Activated CD8-positive, alpha-beta memory T cell treated with anti-CD3 and anti-CD28 coated beads, Interleukin-2, amount 10 ng/mL, durations not matched to agents 7 days and 5 days (primary cell): ENCODE measurements around the gene MAP3K14. TPM values are rescaled to one million over a fixed set of nuclear protein-coding genes. Genes with fewer than 3 reads are reported as not detected.

Source experiments
- ATAC-seq: fragments of 150-1000 bp; cut with Tn5 transposase; one replicate; pipeline ENCODE4 v1.10.0; 2021; ENCODE audit warnings: moderate library complexity
- CTCF ChIA-PET: fragments of 350-600 bp; sonication (Branson Sonifier 250); formaldehyde crosslinking; loops from one replicate; lab custom pipeline; 2021; ENCODE audit warnings: antibody characterized with exemption; lab: Charles Lee
- DNase-seq: peaks from one replicate; pipeline ENCODE4 v3.0.0-alpha.2; 2020
- H3K27ac Mint-ChIP-seq: one replicate; pipeline ENCODE4 v1.8.0; 2021; ENCODE audit warnings: mild to moderate bottlenecking, mixed read lengths
- H3K27me3 Mint-ChIP-seq: one replicate; pipeline ENCODE4 v1.8.0; 2021; ENCODE audit warnings: mixed read lengths
- H3K36me3 Mint-ChIP-seq: one replicate; pipeline ENCODE4 v1.8.0; 2021; ENCODE audit warnings: mild to moderate bottlenecking, mixed read lengths
- H3K4me1 Mint-ChIP-seq: one replicate; pipeline ENCODE4 v1.8.0; 2021; ENCODE audit warnings: mixed read lengths
- H3K4me3 Mint-ChIP-seq: one replicate; pipeline ENCODE4 v1.8.0; 2021; ENCODE audit warnings: mild to moderate bottlenecking, moderate library complexity, mixed read lengths
- H3K9me3 Mint-ChIP-seq: one replicate; pipeline ENCODE4 v1.8.0; 2022; ENCODE audit warnings: low read depth, mixed read lengths
- total RNA-seq, 2 experiments: library from RNA; stranded (reverse); gene quantifications; one replicate each; pipeline ENCODE4 v1.2.3, GENCODE V29; 2021

Gene MAP3K14
- total RNA-seq, 2 experiments from 2014 or later: 39.3 to 43.0 TPM

DNA sequence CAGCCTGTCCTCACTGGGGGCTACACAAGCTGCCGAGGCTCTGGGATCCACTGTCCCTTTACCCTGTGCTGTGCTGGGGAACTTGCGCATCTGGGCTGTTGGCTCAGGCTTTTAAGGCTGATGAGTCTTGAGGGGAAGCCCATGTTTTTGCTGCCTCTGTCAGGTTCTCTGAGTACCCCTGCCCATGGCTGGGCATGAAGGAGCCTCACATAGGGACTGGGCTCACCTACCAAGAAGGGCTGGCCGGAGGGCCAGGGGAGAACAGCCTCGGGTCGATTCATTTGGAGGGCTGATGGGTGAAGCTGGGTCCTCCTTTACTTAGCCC is 80.6 kb downstream of the MAP3K14 start:
- no peak for DNase-seq
- ATAC-seq: no peak
- Mint-ChIP-seq H3K9me3 (no peaks in the 10 kb centered on the region), H3K27ac (no peak overlapping the region), H3K4me1 (peaks cover 54% of the 10 kb centered on the region), H3K4me3 (no peak overlapping the region), H3K27me3 (no peaks in the 10 kb centered on the region), H3K36me3 (peaks cover 70% of the 10 kb centered on the region)
- CTCF ChIA-PET: interaction anchor here (1.0 to 16.1 kb wide), 13 partner anchors 11 to 173 kb away, joined by 3 to 386 read pairs (median 5); partner anchors contain the start of genes ACBD4 and FMNL1

DNA sequence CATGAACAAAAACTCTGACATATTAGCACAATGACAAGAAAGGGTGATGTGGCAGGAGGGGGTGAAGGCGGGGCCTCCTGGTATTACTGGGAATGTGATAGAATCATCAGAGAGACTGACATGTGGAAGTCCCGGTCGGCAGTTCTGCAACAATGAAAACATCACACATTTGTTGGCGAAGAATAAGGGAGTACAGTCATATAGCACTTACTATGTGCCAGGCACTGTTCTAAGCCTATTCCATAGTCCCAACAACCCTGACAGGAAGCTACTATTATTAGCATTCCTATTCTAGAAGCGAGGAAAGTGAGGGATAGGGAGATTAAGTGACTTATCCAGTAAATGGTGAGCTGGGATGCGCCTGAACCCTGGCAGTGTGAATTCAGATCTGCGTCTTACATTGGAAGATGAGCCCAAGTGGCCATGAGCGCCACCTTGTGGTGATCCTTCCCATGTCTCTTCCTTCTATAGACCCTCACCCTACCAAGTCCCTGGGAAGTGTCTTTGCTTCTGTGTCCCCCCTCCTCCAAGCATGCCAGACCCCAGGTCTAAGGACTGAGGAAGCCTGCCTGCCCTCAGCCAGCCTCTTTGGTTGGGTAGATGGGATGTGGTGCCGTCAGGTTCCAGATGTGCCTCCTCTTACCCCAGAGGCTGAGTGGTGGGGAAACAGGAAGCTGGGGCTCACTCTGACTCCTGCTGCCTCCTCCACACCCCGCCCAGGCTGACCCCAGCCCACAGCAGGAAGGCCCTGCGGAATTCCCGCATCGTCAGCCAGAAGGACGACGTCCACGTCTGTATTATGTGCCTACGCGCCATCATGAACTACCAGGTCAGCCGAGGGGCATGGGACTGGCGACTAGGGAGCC is 81.2 kb downstream of the MAP3K14 start:
- H3K36me3 Mint-ChIP-seq: peaks cover 65% of the 10 kb centered on the region
- H3K27ac Mint-ChIP-seq: peak overlapping the region; percentile 69
- H3K4me1 Mint-ChIP-seq: peaks cover 58% of the 10 kb centered on the region
- ATAC-seq (peak; percentile 60), DNase-seq (peak; percentile 82)
- H3K27me3 Mint-ChIP-seq: no peaks in the 10 kb centered on the region
- H3K9me3 Mint-ChIP-seq: no peaks in the 10 kb centered on the region
- CTCF ChIA-PET: interaction anchor here (0.6 to 16.1 kb wide), 25 partner anchors 11 to 788 kb away, joined by 3 to 386 read pairs (median 5); partner anchors contain the start of genes ACBD4 and FMNL1
- H3K4me3 Mint-ChIP-seq: no peak overlapping the region

DNA sequence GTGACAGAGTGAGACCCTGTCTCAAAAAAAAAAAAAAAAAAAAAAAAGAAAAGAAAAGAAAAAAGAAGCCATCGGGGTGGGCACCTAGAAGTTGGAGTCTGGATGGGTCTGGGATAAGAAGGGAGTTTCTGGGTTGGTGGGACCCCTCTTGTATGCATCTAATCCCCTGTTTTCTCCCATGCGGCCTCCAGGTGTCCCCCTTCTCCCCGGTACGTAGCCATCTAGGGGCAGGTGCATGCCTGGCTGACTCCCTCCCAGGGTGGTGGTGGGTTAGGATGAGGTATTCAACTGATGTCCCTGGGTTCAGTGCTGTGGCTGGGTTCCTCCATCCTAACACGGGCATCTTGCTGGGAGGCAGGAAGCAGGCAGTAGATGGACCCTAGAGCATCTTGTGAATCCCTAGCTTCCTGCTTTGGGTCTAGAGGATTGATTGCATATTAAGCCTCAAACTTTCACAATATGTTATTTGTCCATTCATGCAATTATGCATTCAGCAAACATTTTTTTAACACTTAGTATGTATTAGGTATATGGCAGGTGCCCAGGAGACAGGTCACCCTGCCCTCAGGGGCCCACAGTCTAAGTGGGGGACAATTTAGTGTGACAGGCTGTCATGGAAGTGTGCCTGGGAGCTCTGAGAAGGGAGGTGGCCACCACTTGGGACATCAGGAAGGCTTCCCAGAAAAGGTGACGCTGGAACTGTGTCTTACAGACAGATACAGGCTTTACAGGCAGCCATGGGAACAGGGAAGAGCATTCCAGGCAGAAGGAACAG is 82.0 kb downstream of the MAP3K14 start:
- no peaks in the 10 kb centered on the region for H3K9me3 Mint-ChIP-seq
- ATAC-seq (peak; percentile 72), DNase-seq (peak; percentile 66)
- CTCF ChIA-PET: interaction anchor here (0.6 to 16.1 kb wide), 25 partner anchors 12 to 787 kb away, joined by 3 to 386 read pairs (median 4); partner anchors contain the start of genes ACBD4 and FMNL1
- no peaks in the 10 kb centered on the region for H3K27me3 Mint-ChIP-seq
- peak overlapping the region; percentile 69 for H3K27ac Mint-ChIP-seq
- H3K4me1 Mint-ChIP-seq: peaks cover 66% of the 10 kb centered on the region
- H3K36me3 Mint-ChIP-seq: peaks cover 57% of the 10 kb centered on the region
- no peak overlapping the region for H3K4me3 Mint-ChIP-seq

DNA sequence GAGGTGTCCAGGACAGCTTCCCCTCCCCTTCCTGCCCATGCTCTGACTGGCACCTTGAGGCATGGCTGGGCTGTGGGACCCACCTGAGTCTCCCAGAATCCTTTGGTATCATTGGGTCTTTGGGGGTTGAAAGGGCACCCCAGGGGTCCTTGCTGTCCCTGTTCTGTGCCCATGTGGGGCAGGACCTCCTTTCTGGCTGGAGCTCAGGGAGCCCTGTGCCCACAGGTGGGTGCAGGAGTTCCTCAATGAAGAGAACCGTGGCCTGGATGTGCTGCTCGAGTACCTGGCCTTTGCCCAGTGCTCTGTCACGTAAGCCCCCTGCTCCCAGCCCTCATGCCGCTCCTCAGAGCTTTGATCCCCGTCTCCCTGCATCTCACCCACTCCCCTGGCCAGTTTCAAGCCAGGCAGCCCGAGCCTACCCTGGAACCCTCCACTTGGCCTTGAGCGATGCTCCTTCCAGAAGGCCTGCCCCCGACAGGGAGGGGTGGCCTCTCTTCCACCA is 83.3 kb downstream of the MAP3K14 start:
- peaks cover 74% of the 10 kb centered on the region for H3K4me1 Mint-ChIP-seq
- H3K27me3 Mint-ChIP-seq: no peaks in the 10 kb centered on the region
- DNase-seq (no peak), ATAC-seq (no peak)
- no peak overlapping the region for H3K4me3 Mint-ChIP-seq
- H3K36me3 Mint-ChIP-seq: peaks cover 45% of the 10 kb centered on the region
- H3K27ac Mint-ChIP-seq: peak overlapping the region; percentile 58
- CTCF ChIA-PET: interaction anchor here (1.2 to 16.1 kb wide), 3 partner anchors 10 to 151 kb away, joined by 6 to 386 read pairs (median 23); partner anchors contain the start of gene FMNL1
- no peaks in the 10 kb centered on the region for H3K9me3 Mint-ChIP-seq

DNA sequence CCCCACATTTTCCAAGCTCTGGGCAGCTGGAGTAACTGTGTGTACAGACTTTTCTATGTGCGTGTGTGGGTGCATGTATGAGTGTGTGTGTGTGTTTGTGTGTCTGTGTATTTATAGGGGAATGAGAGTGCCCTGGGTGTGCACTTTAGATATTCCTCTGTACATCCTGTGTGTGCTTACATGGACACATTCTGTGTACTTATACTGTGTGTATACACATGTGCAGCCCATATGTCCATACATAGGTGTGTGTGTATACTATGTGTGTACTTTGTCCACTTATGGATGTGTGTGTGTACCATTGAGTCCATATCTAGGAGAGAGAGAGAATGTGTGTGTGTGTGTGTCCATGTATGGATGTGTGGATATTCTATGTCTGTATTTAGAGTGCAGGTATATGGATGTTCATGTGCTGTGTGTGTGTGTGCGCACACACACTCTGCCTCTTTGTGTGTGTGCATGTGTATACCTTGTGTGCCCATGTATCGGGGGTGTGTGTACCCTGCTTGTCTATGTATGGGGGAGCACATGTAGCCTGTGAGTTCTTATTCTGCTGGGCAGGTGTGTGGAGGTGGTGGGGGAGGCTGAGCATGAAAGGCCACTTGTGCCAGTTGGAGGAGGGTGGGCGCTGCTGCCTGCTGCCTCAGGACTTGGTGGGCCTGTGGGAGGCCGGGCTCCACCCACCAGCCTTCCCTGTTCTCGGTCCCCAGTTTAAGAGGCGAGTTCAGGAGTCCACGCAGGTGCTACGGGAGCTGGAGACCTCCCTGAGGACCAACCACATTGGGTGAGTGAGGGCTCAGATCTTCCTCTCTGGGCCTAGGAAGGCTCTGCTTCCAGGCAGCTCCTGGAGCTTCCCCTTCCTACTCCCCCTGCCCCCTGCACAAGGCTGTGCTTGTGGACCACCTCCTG is 84.1 kb downstream of the MAP3K14 start:
- ATAC-seq (no peak), DNase-seq (peak; percentile 36)
- Mint-ChIP-seq H3K27ac (peak overlapping the region; percentile 54), H3K9me3 (no peaks in the 10 kb centered on the region), H3K4me1 (peaks cover 76% of the 10 kb centered on the region), H3K4me3 (no peak overlapping the region), H3K27me3 (no peaks in the 10 kb centered on the region), H3K36me3 (peaks cover 40% of the 10 kb centered on the region)
- CTCF ChIA-PET: interaction anchor here (1.2 to 16.1 kb wide), 6 partner anchors 10 to 152 kb away, joined by 6 to 386 read pairs (median 10); partner anchors contain the start of genes ACBD4 and FMNL1

DNA sequence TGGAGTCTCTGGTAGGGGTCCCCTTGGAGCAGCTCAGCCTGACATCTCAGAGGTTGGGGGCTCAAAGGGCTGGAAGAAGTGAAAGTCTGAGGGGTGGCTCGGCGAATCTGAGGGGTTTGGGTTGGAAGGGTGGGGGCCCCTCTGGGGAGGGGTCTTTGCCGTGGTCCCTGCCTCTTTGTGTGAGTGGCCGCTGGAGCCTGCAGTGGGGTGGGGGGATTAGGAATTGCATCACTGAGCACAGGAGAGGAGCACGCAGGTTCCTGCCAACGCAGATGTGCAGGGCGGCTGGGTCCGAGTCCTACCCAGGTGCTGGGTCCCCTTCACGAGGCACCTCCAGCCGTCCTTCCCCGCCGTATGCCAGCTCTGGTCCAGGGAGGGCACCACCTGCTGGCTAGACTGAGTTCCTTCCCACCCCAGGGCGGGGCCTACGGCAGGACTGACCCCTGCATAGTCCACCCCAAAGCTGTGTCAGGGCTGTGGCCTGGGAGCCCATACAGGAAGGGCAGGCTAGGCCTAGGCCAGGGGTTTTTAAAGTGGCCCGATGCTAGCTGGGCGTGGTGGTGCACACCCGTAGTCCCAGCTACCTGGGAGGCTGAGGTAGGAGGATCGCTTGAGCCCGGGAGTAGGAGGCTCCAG is 85.2 kb downstream of the MAP3K14 start:
- Mint-ChIP-seq H3K4me1 (peaks cover 82% of the 10 kb centered on the region), H3K9me3 (no peaks in the 10 kb centered on the region), H3K4me3 (no peak overlapping the region), H3K27ac (peak overlapping the region; percentile 59), H3K27me3 (no peaks in the 10 kb centered on the region), H3K36me3 (peaks cover 41% of the 10 kb centered on the region)
- ATAC-seq (no peak), DNase-seq (no peak)
- CTCF ChIA-PET: interaction anchor here (0.6 to 16.1 kb wide), 9 partner anchors 9 to 154 kb away, joined by 3 to 386 read pairs (median 7); partner anchors contain the start of genes ACBD4, FMNL1 and HEXIM1

DNA sequence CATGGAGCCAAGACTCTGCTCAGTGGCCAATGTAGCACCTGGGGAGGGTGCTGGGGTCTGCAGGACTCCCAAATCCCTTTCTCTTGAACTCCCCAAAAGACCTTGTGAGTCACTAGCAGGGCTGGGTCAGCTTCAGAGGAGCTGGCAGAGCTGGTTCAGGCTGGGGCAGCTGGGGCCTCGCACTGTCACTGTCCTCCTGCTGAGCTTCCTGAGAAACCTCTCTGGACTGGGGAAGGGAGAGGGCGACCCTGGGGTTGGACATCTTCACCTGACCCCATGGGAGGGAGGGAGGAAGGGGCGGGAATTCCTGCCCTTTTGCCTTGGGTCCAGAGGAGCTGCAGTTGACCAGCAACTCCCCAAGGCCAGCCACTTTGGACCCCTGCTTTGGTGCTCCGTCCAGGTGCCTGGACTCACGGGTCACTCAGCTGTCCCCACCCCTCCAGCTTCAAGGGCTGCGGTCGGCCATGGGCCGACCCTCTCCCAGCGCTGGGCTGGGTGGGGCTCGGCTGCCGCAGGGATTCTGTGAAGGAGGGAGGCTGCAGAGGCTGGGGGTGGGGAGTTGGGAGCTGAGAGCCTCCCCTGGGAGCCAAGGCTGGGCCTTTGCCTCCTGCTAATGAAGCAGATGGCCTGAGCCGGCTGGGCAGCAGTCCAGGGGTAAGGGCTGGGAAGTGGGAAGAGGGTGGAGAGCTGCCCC is 85.9 kb downstream of the MAP3K14 start:
- DNase-seq (no peak), ATAC-seq (no peak)
- Mint-ChIP-seq H3K9me3 (no peaks in the 10 kb centered on the region), H3K27ac (peak overlapping the region; percentile 100), H3K4me1 (peaks cover 84% of the 10 kb centered on the region), H3K27me3 (no peaks in the 10 kb centered on the region), H3K4me3 (no peak overlapping the region), H3K36me3 (peaks cover 41% of the 10 kb centered on the region)
- CTCF ChIA-PET: interaction anchor here (0.6 to 16.1 kb wide), 9 partner anchors 8 to 154 kb away, joined by 3 to 386 read pairs (median 7); partner anchors contain the start of genes ACBD4, FMNL1 and HEXIM1

DNA sequence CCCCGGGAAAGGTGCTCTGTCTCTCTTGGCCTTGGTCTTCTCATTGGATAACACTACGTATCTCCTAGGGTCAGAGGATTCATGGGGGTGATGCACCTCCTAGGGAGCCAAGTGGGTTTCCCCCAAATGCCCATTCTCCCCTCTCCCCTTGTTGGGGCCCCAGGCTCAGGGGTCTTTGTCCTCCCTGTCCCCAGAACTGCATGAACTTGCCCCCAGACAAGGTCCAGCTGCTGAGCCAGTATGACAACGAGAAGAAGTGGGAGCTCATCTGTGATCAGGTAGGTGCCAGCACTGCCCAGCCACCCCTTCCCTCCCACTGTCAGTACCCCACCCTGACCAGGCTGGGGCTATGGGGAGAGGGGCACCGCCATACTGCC is 86.4 kb downstream of the MAP3K14 start:
- Mint-ChIP-seq H3K4me1 (peaks cover 84% of the 10 kb centered on the region), H3K27me3 (no peaks in the 10 kb centered on the region), H3K36me3 (peaks cover 37% of the 10 kb centered on the region), H3K9me3 (no peaks in the 10 kb centered on the region), H3K27ac (peak overlapping the region; percentile 100), H3K4me3 (no peak overlapping the region)
- no peak for DNase-seq
- CTCF ChIA-PET: interaction anchor here (1.4 to 16.1 kb wide), 8 partner anchors 7 to 155 kb away, joined by 3 to 386 read pairs (median 8); partner anchors contain the start of genes ACBD4, FMNL1, HEXIM1 and MAP3K14
- no peak for ATAC-seq

DNA sequence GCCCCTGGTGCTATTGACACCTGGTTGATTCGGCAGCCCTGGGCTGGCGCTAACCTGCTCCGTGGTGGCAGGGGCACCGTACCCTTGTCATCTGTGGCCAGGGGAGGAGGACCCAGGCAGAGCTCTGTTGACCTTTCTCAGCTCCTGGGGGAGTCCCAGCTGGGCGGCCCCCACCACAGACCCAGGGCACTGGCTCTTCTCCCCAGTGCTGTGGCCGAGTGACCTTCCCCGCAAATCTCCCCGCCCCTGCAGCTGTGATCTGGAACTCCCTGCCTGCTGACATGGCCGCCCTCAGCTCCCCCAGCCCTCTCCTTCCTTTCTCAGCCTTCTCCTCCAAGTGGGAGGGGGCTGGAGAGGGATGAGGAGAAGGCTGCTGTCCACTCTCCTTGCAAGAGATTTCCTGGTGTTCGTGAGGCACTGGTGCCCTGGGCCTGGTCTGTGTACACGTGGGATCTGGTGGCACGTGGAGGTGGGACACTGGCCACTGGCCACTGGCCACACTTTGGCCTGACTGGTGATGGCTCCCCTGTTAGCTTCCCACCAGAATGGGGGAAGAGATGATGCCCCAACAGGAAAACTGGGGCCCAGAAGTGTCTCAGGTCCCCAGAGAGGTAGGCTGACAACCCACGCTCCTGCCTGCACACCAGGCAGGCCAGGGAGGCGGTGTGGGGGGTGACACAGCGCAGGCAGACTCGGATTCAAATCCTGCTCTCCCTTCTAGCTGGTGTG is 87.0 kb downstream of the MAP3K14 start:
- DNase-seq: peak; percentile 55
- Mint-ChIP-seq H3K4me3 (peak overlapping the region; percentile 93), H3K27ac (peak overlapping the region; percentile 100), H3K4me1 (peaks cover 82% of the 10 kb centered on the region), H3K9me3 (no peaks in the 10 kb centered on the region), H3K27me3 (no peaks in the 10 kb centered on the region), H3K36me3 (peaks cover 37% of the 10 kb centered on the region)
- CTCF ChIA-PET: interaction anchor here (0.5 to 16.1 kb wide), 12 partner anchors 7 to 183 kb away, joined by 3 to 386 read pairs (median 6); partner anchors contain the start of genes ACBD4, FMNL1, HEXIM1 and HEXIM2
- ATAC-seq: no peak

DNA sequence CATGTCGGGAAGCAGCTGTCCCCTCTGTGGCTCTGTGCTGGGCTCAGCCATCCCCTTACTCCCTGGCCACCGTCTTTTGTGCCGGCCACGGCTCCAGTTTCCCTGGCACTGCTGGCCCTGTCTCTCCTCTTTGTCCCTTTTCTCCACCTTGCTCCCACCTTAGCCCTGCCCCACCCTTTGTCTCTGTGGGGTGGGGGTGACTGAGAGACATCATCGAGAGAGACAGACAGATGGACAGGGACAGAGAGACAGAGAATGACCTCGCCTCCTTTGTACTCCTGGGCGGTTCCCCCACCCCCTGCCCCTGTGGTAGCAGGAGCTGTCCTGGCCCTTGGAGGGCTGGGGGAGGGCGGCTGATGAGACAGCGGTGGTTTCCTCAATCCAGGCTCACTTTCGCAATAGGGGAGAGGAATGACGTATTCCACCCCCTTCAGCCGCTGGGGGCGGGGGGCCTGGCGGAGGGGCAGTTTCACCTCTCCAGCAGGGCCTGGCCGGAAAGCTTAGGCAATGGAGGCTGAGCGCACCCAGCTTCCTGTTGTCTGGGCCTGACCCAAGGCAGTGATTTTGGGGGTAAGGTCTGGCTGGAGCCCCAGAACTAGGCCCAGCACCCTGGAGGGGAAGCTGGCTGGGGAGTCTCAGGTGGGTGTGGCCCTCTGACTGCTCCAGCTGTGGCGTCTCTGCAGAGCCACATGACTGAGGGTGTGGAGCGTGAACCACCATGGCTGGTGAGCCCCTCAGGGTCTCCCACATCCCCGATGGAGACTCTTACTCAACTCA is 87.9 kb downstream of the MAP3K14 start:
- H3K27ac Mint-ChIP-seq: peak overlapping the region; percentile 100
- peak overlapping the region; percentile 93 for H3K4me3 Mint-ChIP-seq
- no peaks in the 10 kb centered on the region for H3K27me3 Mint-ChIP-seq
- CTCF ChIA-PET: interaction anchor here (0.5 to 16.1 kb wide), 14 partner anchors 6 to 182 kb away, joined by 3 to 386 read pairs (median 4); partner anchors contain the start of genes ACBD4, FMNL1, HEXIM1 and HEXIM2
- H3K4me1 Mint-ChIP-seq: peaks cover 74% of the 10 kb centered on the region
- peak; percentile 93 for DNase-seq
- peaks cover 37% of the 10 kb centered on the region for H3K36me3 Mint-ChIP-seq
- peak; percentile 47 for ATAC-seq
- no peaks in the 10 kb centered on the region for H3K9me3 Mint-ChIP-seq
